Measurements from ENCODE around the gene IL16.

GRCh38 chr15:81282911-81283310 lies 86.2 kb downstream of the IL16 start:
- TF ChIP-seq CTCF (IDR thresholded peaks at IDR 0.05) (no peak), POLR2A (IDR thresholded peaks at IDR 0.05) (no peak)
